Epithelial cell of proximal tubule (primary cell): ENCODE results near the gene ESPN. TPM values are rescaled to one million over a fixed set of nuclear protein-coding genes. Genes with fewer than 3 reads are reported as not detected.

ENCODE experiments used
- DNase-seq: peaks from one replicate; pipeline ENCODE4 v3.0.0-alpha.2; 2011; ENCODE audit warnings: low read depth
- H3K4me3 ChIP-seq: 2 replicates; pipeline ENCODE4 v1.5.1; 2011; ENCODE audit warnings: low read depth, mild to moderate bottlenecking, low read length
- CTCF ChIP-seq: conservative IDR thresholded peaks from 2 replicates; pipeline ENCODE4 v1.5.1; 2012; ENCODE audit warnings: low read depth, mild to moderate bottlenecking, low read length
- total RNA-seq: library from RNA; depleted of rRNA; stranded (reverse); fragments of >200 nt; gene quantifications from 2 replicates; pipeline ENCODE4 v1.2.3, GENCODE V29; 2015

The ESPN gene
- total RNA-seq, 1 donor from 2014 or later = not detected

GRCh38 chr1:6486433-6487011 lies 61.9 kb downstream of the ESPN start:
- DNase-seq = no peak
- peak; percentile 92 for TF ChIP-seq CTCF
- no peak overlapping the region for H3K4me3 ChIP-seq

- TF ChIP-seq CTCF = no peak
- no peak for DNase-seq
- no peak overlapping the region for H3K4me3 ChIP-seq
Measured at GRCh38 chr1:6487804-6488484, 63.4 kb downstream of the ESPN start.

- DNase-seq = no peak
- no peak for TF ChIP-seq CTCF
- H3K4me3 ChIP-seq = peak overlapping the region; percentile 99
Measured at GRCh38 chr1:6488602-6489382, 64.2 kb downstream of the ESPN start.

- peak overlapping the region; percentile 99 for H3K4me3 ChIP-seq
- TF ChIP-seq CTCF = no peak
- DNase-seq = no peak
Measured at GRCh38 chr1:6489383-6489765, 64.8 kb downstream of the ESPN start.

- TF ChIP-seq CTCF = peak; percentile 82
- no peak for DNase-seq
- H3K4me3 ChIP-seq = peak overlapping the region; percentile 99
Measured at GRCh38 chr1:6489799-6490180, 65.2 kb downstream of the ESPN start.

- no peak for DNase-seq
- H3K4me3 ChIP-seq = peak overlapping the region; percentile 99
- no peak for TF ChIP-seq CTCF
Measured at GRCh38 chr1:6490181-6491080, 65.9 kb downstream of the ESPN start.
